ENCODE data around the gene PDZRN4.

The PDZRN4 gene

GRCh38 chr12:41556176-41556575, 368.1 kb downstream of the PDZRN4 start:
- Histone ChIP-seq H3K9ac (ENCODE audit: low read depth, low read length, poor library complexity, severe bottlenecking) (no peak overlapping the region), H2AFZ (ENCODE audit: low read length) (no peak overlapping the region), H3K9me2 (replicated peaks; ENCODE audit: low read depth, low read length) (no peaks in the 10 kb centered on the region), H3K4me1 (ENCODE audit: insufficient read depth, low read length, poor library complexity, severe bottlenecking) (no peaks in the 10 kb centered on the region), H3K4me2 (ENCODE audit: low read depth, low read length, poor library complexity, severe bottlenecking) (no peak overlapping the region), H3F3A (ENCODE audit: low read depth) (no peaks in the 10 kb centered on the region), H3K27me3 (ENCODE audit: insufficient read depth, low read length, poor library complexity, severe bottlenecking) (no peaks in the 10 kb centered on the region), H3K36me3 (ENCODE audit: insufficient read depth, low read length) (no peaks in the 10 kb centered on the region), H4K20me1 (ENCODE audit: insufficient read depth, low read length, poor library complexity, severe bottlenecking) (no peaks in the 10 kb centered on the region), H3K4me3 (ENCODE audit: low read length, poor library complexity, severe bottlenecking) (no peak overlapping the region), H3K9me3 (ENCODE audit: insufficient read depth, low read depth, low read length) (no peaks in the 10 kb centered on the region), H3K79me2 (ENCODE audit: insufficient read depth, low read length) (no peaks in the 10 kb centered on the region)
- TF ChIP-seq CTCF (conservative IDR thresholded peaks at IDR 0.05; ENCODE audit: low read length) (no peak), EZH2phosphoT487 (IDR thresholded peaks at IDR 0.05; ENCODE audit: borderline replicate concordance) (no peak)

GRCh38 chr12:41557344-41557743, 369.2 kb downstream of the PDZRN4 start:
- H3K9ac ChIP-seq (ENCODE audit: low read depth, low read length, poor library complexity, severe bottlenecking): no peak overlapping the region
- no peak overlapping the region for H3K4me3 ChIP-seq (ENCODE audit: low read length, poor library complexity, severe bottlenecking)
- no peaks in the 10 kb centered on the region for H3K36me3 ChIP-seq (ENCODE audit: insufficient read depth, low read length)
- TF ChIP-seq EZH2phosphoT487 (IDR thresholded peaks at IDR 0.05; ENCODE audit: borderline replicate concordance) (no peak), CTCF (conservative IDR thresholded peaks at IDR 0.05; ENCODE audit: low read length) (no peak)
- H2AFZ ChIP-seq (ENCODE audit: low read length): no peak overlapping the region
- no peaks in the 10 kb centered on the region for H3K4me1 ChIP-seq (ENCODE audit: insufficient read depth, low read length, poor library complexity, severe bottlenecking)
- no peaks in the 10 kb centered on the region for H3K27me3 ChIP-seq (ENCODE audit: insufficient read depth, low read length, poor library complexity, severe bottlenecking)
- no peaks in the 10 kb centered on the region for H3K79me2 ChIP-seq (ENCODE audit: insufficient read depth, low read length)
- H3F3A ChIP-seq (ENCODE audit: low read depth): no peaks in the 10 kb centered on the region
- H3K9me2 ChIP-seq (replicated peaks; ENCODE audit: low read depth, low read length): no peaks in the 10 kb centered on the region
- H3K9me3 ChIP-seq (ENCODE audit: insufficient read depth, low read depth, low read length): no peaks in the 10 kb centered on the region
- no peak overlapping the region for H3K4me2 ChIP-seq (ENCODE audit: low read depth, low read length, poor library complexity, severe bottlenecking)
- H4K20me1 ChIP-seq (ENCODE audit: insufficient read depth, low read length, poor library complexity, severe bottlenecking): no peaks in the 10 kb centered on the region

- H3K4me2 ChIP-seq (ENCODE audit: low read depth, low read length, poor library complexity, severe bottlenecking): no peak overlapping the region
- no peaks in the 10 kb centered on the region for H3K9me2 ChIP-seq (replicated peaks; ENCODE audit: low read depth, low read length)
- no peaks in the 10 kb centered on the region for H3K79me2 ChIP-seq (ENCODE audit: insufficient read depth, low read length)
- no peak overlapping the region for H3K4me3 ChIP-seq (ENCODE audit: low read length, poor library complexity, severe bottlenecking)
- no peaks in the 10 kb centered on the region for H4K20me1 ChIP-seq (ENCODE audit: insufficient read depth, low read length, poor library complexity, severe bottlenecking)
- TF ChIP-seq CTCF (conservative IDR thresholded peaks at IDR 0.05; ENCODE audit: low read length) (no peak), EZH2phosphoT487 (IDR thresholded peaks at IDR 0.05; ENCODE audit: borderline replicate concordance) (no peak)
- no peak overlapping the region for H2AFZ ChIP-seq (ENCODE audit: low read length)
- H3K4me1 ChIP-seq (ENCODE audit: insufficient read depth, low read length, poor library complexity, severe bottlenecking): no peaks in the 10 kb centered on the region
- H3F3A ChIP-seq (ENCODE audit: low read depth): no peaks in the 10 kb centered on the region
- H3K9ac ChIP-seq (ENCODE audit: low read depth, low read length, poor library complexity, severe bottlenecking): no peak overlapping the region
- no peaks in the 10 kb centered on the region for H3K36me3 ChIP-seq (ENCODE audit: insufficient read depth, low read length)
- no peaks in the 10 kb centered on the region for H3K27me3 ChIP-seq (ENCODE audit: insufficient read depth, low read length, poor library complexity, severe bottlenecking)
- H3K9me3 ChIP-seq (ENCODE audit: insufficient read depth, low read depth, low read length): no peaks in the 10 kb centered on the region
Measured at GRCh38 chr12:41558671-41559070, 370.6 kb downstream of the PDZRN4 start.
